Sigmoid colon (tissue), 7 donors: ENCODE measurements around the gene LBR. TPM values are rescaled to one million over a fixed set of nuclear protein-coding genes. Genes with fewer than 3 reads are reported as not detected.
A peak's percentile ranks its signal among the peaks of the same experiment; 100 is the strongest.

Experiments
- DNase-seq: peaks from one replicate; pipeline ENCODE4 v3.0.0-alpha.2; 2019
- H3K27ac ChIP-seq, 4 donors: fragments of 200-600 bp; sonication (generic); one replicate each; pipeline ENCODE4 v1.5.1; 2016 to 2019; ENCODE audit warnings: mild to moderate bottlenecking in 1 of 4
- H3K27me3 ChIP-seq, 3 donors: fragments of 200-600 bp; sonication (generic); one replicate each; pipeline ENCODE4 v1.5.1; 2019; ENCODE audit warnings: mild to moderate bottlenecking in 1 of 3
- H3K36me3 ChIP-seq, 4 donors: fragments of 200-600 bp; sonication (generic); one replicate each; pipeline ENCODE4 v1.5.1; 2016 to 2019
- H3K4me1 ChIP-seq, 4 donors: fragments of 200-600 bp; sonication (generic); one replicate each; pipeline ENCODE4 v1.5.1; 2017 to 2019
- H3K4me3 ChIP-seq, 4 donors: fragments of 200-600 bp; sonication (generic); one replicate each; pipeline ENCODE4 v1.5.1; 2017 to 2019; ENCODE audit warnings: mild to moderate bottlenecking in 2 of 4, moderate library complexity in 1 of 4
- H3K9me3 ChIP-seq, 4 donors: fragments of 200-600 bp in 3 of 4; sonication (generic) in 3 of 4; one replicate each; pipeline versions ENCODE4 v1.5.1 to v1.6.1; 2013 to 2019
- EP300 ChIP-seq, 4 donors: sonication (generic); formaldehyde crosslinking; IDR thresholded peaks; one replicate each; pipeline ENCODE4 v1.6.1; 2017; ENCODE audit warnings: antibody characterized with exemption in 4 of 4
- POLR2A ChIP-seq, 2 donors: fragments of 450-650 bp; IDR thresholded peaks; one replicate each; pipeline ENCODE4 v1.6.1; 2016; ENCODE audit warnings: antibody characterized with exemption in 2 of 2, mild to moderate bottlenecking in 2 of 2, moderate library complexity in 2 of 2
- POLR2AphosphoS5 ChIP-seq, 4 donors: sonication (generic); formaldehyde crosslinking; IDR thresholded peaks; one replicate each; pipeline ENCODE4 v1.6.1; 2017; ENCODE audit warnings: antibody characterized with exemption in 4 of 4
- WGBS, 2 donors: extraction: QIAGEN DNeasy Blood & Tissue Kit; methylation state at CpG; one replicate each; pipeline ENCODE4 v1.1.7; 2013; 5-methylcytosine and 5-hydroxymethylcytosine counted together
- intact Hi-C: fragments of 100-400 bp; cut with DNase I; formaldehyde crosslinking; loops from one replicate; pipeline ENCODE4 v1.15.1; 2023
- polyA plus RNA-seq, 3 donors: library from polyadenylated mRNA; stranded (reverse); fragments of 200-250 nt; gene quantifications; one replicate each; pipeline ENCODE4 v1.2.3, GENCODE V29; 2013
- total RNA-seq, 4 donors: library from RNA; depleted of rRNA; stranded (reverse); fragments of >200 nt; gene quantifications; one replicate each; pipeline ENCODE4 v1.1.0, GENCODE V29; 2016
- TF ChIP-seq, protein P1 (sequence below), 4 experiments: fragments of 450-650 bp in 3 of 4; fragments of 200-600 bp in 1 of 4; IDR thresholded peaks; one replicate each; pipeline ENCODE4 v1.5.1; 2016 to 2019; ENCODE audit warnings: antibody characterized with exemption in 4 of 4, mild to moderate bottlenecking in 3 of 4, moderate library complexity in 2 of 4
- donor health status: healthy with polysubstance abuse.
- donor health status: Bipolar disorder and iron deficiency.
- donor health status: healthy.

LBR gene
- total and polyA plus RNA-seq, 7 donors, result 5.4 to 195 (median 134) TPM

DNA sequence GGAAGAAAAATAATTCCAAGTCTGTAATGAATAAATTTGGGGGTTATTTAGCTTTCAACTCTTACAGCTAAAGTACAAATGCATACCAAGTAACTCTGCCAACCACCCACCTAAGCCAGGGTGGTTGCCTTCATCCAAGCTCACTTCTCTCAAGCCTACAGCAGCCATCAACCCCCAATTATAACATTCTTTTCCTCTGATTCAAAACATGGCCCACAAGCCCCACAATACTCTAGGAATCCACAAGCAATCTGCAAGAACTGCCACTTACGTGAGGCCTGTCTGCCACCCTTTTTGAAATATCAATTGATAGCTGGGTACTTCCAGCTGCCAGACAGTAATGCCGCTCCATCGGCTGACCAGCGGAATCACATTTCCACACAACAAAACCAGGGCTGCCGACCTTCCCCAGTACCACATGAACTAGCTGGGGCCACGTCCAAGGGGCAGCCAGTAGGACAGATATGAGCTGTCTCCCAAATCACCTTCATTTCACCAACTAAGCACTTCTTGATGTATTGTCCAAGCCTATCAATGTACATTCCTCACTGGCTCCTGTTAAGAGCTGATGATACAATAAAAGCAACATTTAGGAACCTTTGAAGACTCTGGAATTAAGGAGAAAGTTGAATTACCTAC is 3.2 kb downstream of the LBR start:
- TF ChIP-seq POLR2AphosphoS5 (IDR thresholded peaks at IDR 0.05), result peak in 1 of 4 donors; percentile 11
- TF ChIP-seq, protein P1, sequence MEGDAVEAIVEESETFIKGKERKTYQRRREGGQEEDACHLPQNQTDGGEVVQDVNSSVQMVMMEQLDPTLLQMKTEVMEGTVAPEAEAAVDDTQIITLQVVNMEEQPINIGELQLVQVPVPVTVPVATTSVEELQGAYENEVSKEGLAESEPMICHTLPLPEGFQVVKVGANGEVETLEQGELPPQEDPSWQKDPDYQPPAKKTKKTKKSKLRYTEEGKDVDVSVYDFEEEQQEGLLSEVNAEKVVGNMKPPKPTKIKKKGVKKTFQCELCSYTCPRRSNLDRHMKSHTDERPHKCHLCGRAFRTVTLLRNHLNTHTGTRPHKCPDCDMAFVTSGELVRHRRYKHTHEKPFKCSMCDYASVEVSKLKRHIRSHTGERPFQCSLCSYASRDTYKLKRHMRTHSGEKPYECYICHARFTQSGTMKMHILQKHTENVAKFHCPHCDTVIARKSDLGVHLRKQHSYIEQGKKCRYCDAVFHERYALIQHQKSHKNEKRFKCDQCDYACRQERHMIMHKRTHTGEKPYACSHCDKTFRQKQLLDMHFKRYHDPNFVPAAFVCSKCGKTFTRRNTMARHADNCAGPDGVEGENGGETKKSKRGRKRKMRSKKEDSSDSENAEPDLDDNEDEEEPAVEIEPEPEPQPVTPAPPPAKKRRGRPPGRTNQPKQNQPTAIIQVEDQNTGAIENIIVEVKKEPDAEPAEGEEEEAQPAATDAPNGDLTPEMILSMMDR (IDR thresholded peaks at IDR 0.05), result no peak
- peaks cover 0 to 24% (median 4%) of the 10 kb centered on the region in 4 donors for H3K36me3 ChIP-seq
- peak overlapping the region in 3 of 4 donors; percentile 89 to 100 (median 95) for H3K4me3 ChIP-seq
- DNase-seq, result no peak
- no peaks in the 10 kb centered on the region for H3K27me3 ChIP-seq
- intact Hi-C loops, result loop anchor here (5.0 to 10.0 kb wide), 3 partner anchors 498 to 640 kb away; partner anchors contain the start of genes H3-3A, PYCR2 and SDE2
- peaks cover 0 to 68% (median 55%) of the 10 kb centered on the region in 4 donors for H3K4me1 ChIP-seq
- no peaks in the 10 kb centered on the region for H3K9me3 ChIP-seq
- H3K27ac ChIP-seq, result peak overlapping the region; percentile 95 to 100 (median 98)
- WGBS, 2 donors, result 78 to 82% methylated on average over 6 of the region's 6 CpGs

DNA sequence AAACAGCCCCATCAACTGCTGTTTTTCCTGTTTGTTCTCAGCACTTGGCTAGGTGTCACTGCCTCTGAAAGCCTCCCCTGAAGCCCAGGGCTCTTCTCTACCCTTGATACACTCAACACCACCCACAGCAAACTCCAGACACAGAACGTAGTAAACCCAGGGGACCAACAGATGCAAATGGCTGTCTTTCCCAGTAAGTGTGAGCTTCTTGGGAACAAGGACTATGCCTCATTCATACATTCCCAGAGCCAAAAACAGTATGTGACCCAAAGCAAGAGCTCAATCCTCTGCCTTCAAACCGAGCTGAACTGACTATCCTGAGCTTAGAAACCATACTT is 4.4 kb downstream of the LBR start:
- no peak for TF ChIP-seq EP300 (IDR thresholded peaks at IDR 0.05)
- no peak for TF ChIP-seq POLR2AphosphoS5 (IDR thresholded peaks at IDR 0.05)
- TF ChIP-seq POLR2A (IDR thresholded peaks at IDR 0.05), result no peak
- TF ChIP-seq, protein P1 (IDR thresholded peaks at IDR 0.05), result no peak
- no peaks in the 10 kb centered on the region for H3K9me3 ChIP-seq
- 22 to 47% methylated on average over 2 of the region's 2 CpGs for WGBS, 2 donors
- H3K36me3 ChIP-seq, result peaks cover 7 to 36% (median 15%) of the 10 kb centered on the region in 4 donors
- DNase-seq, result no peak
- H3K4me1 ChIP-seq, result peaks cover 0 to 72% (median 60%) of the 10 kb centered on the region in 4 donors
- peak overlapping the region; percentile 7 to 100 (median 97) for H3K27ac ChIP-seq
- intact Hi-C loops, result loop anchor here (10.0 kb wide), 1 partner anchor 641 kb away; the partner anchor contains the start of gene H3-3A
- no peaks in the 10 kb centered on the region for H3K27me3 ChIP-seq
- H3K4me3 ChIP-seq, result peak overlapping the region in 3 of 4 donors; percentile 89 to 100 (median 95)

DNA sequence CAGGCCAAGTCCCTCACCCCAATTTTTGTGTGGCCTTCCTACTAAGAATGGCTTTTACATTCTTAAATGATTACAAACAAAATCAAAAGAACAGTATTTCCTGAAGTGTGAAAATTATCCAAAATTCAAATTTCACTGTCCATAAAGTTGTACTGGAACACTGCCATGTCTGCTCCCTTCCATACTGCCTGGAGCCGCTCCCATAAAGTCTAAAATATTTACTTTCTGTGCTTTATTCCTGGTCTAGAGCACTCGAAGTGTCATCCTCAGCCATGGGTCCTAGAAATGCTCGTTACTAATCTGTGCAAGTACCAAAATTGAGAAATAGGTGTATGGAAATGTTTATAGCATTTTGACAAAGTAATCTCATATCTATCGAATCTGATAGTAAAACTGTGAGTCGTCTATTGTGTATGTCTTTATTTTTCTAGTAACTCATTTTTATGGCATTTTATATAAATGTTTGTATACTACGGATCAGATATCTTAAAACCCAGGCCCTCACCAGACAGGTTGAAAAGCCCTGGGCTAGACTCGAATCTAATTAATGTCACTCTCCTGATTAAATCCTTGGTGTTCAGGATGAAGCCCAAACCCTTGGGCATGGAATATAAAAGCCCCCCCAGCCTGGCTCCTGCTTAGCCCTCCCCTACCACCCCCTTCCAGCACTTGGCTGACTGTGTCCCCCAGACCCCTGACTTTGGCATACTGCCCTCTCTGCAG is 4.9 kb downstream of the LBR start:
- Histone ChIP-seq H3K27ac (peak overlapping the region; percentile 7 to 100 (median 97)), H3K36me3 (peaks cover 9 to 41% (median 16%) of the 10 kb centered on the region in 4 donors), H3K27me3 (no peaks in the 10 kb centered on the region), H3K9me3 (no peaks in the 10 kb centered on the region), H3K4me1 (peaks cover 0 to 77% (median 61%) of the 10 kb centered on the region in 4 donors), H3K4me3 (peak overlapping the region in 2 of 4 donors; percentile 89 to 100)
- no peak for TF ChIP-seq POLR2AphosphoS5 (IDR thresholded peaks at IDR 0.05)
- no peak for TF ChIP-seq EP300 (IDR thresholded peaks at IDR 0.05)
- TF ChIP-seq POLR2A (IDR thresholded peaks at IDR 0.05), result no peak
- TF ChIP-seq, protein P1 (IDR thresholded peaks at IDR 0.05), result no peak
- intact Hi-C loops, result loop anchor here (10.0 kb wide), 1 partner anchor 642 kb away; the partner anchor contains the start of gene H3-3A
- DNase-seq, result no peak
- WGBS, 2 donors, result 12 to 52% methylated on average over 7 of the region's 7 CpGs

DNA sequence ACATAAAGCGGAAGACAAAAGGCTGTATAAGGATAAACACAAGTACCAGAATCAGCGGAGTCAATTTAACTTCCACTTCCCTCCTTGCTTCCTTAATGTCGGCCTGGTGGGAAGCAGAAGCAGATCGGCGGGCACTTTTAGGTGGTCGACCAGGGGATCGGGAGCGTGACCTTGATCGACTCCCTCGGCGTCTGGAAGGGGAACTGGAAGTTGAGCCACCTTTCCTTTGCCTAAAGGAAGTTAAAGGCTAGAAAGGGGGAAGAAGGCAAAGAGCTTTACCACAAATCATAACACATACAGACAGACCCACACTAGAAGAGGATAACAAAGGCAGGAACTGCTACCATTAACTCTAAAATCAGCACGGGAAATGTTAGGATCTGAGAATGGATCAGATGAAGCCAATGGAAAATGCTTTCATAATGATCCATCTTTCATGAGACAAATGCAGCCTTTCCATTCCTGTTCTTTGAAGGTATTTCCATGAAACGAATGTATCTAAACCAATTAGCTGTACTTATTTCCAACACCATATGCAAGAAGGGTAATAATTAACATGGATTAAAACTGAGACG is 5.7 kb downstream of the LBR start:
- H3K27me3 ChIP-seq, result no peaks in the 10 kb centered on the region
- H3K4me3 ChIP-seq, result peak overlapping the region in 2 of 4 donors; percentile 7 to 89
- H3K27ac ChIP-seq, result peak overlapping the region in 3 of 4 donors; percentile 95 to 100 (median 99)
- 51 to 62% methylated on average over 14 of the region's 14 CpGs for WGBS, 2 donors
- TF ChIP-seq, protein P1 (IDR thresholded peaks at IDR 0.05), result no peak
- TF ChIP-seq POLR2AphosphoS5 (IDR thresholded peaks at IDR 0.05) (no peak), EP300 (IDR thresholded peaks at IDR 0.05) (no peak), POLR2A (IDR thresholded peaks at IDR 0.05) (no peak)
- no peaks in the 10 kb centered on the region for H3K9me3 ChIP-seq
- no peak for DNase-seq
- peaks cover 9 to 49% (median 24%) of the 10 kb centered on the region in 4 donors for H3K36me3 ChIP-seq
- peaks cover 0 to 85% (median 68%) of the 10 kb centered on the region in 4 donors for H3K4me1 ChIP-seq
- intact Hi-C loops, result loop anchor here (10.0 kb wide), 1 partner anchor 643 kb away; the partner anchor contains the start of gene H3-3A
